GM20431 (cell line): ENCODE data around the gene PDGFD.

Source experiments
- in situ Hi-C: fragments of 300-500 bp; cut with MseI, MboI; formaldehyde crosslinking; loops from one replicate; pipeline ENCODE4 v1.15.0; 2020; ENCODE audit warnings: low sequenced_read_pairs; ENCODE audit not compliant: unreplicated experiment

Gene PDGFD

GRCh38 chr11:103877221-103877620 lies 286.7 kb downstream of the PDGFD start:
- in situ Hi-C loops = no loop called here

- in situ Hi-C loops = no loop called here
Measured at GRCh38 chr11:103875855-103876510, 288.0 kb downstream of the PDGFD start.

GRCh38 chr11:103872748-103873147 lies 291.2 kb downstream of the PDGFD start:
- in situ Hi-C loops = no loop called here

- in situ Hi-C loops = no loop called here
Measured at GRCh38 chr11:103871923-103872551, 291.9 kb downstream of the PDGFD start.

- in situ Hi-C loops = no loop called here
Measured at GRCh38 chr11:103870821-103871309, 293.1 kb downstream of the PDGFD start.

GRCh38 chr11:103867481-103867880 lies 296.5 kb downstream of the PDGFD start:
- in situ Hi-C loops = no loop called here

GRCh38 chr11:103863497-103863896 lies 300.4 kb downstream of the PDGFD start:
- in situ Hi-C loops = no loop called here

GRCh38 chr11:103862802-103863174 lies 301.2 kb downstream of the PDGFD start:
- in situ Hi-C loops = no loop called here

- in situ Hi-C loops = no loop called here
Measured at GRCh38 chr11:103862094-103862801, 301.7 kb downstream of the PDGFD start.
